Measurements from ENCODE around the gene PANK3.
A peak's percentile ranks its signal among the peaks of the same experiment; 100 is the strongest.

The PANK3 gene

GRCh38 chr5:168607946-168608345 is 28.8 kb upstream of the PANK3 start:
- DNase-seq (ENCODE audit: extremely low spot score), result no peak
- ChIA-PET CTCF (interaction anchor here (0.6 kb wide), 1 partner anchor 100 kb away, joined by 3 read pairs; no protein-coding TSS in a partner anchor), POLR2A (no interaction called here)
- no peak for TF ChIP-seq LEF1 (IDR thresholded peaks at IDR 0.05; ENCODE audit: borderline replicate concordance)

DNA sequence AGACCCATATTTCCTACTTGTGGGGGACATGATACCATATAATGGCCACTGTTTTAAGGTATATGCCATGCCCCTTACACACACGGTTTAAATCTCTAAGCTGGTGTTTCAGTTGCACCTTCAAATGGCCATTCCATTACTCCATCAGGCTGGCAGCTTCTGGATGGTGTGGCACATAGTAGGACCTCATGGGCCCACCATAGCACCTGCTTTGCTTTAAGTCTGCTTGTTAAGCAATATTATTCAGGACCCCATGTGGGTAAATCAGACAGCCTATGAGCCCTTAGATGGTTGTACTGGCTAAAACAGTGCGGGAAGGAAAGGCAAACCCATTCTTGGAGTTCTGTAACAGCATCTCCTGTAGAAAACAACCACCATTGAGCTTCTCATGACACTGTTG is 27.4 kb upstream of the PANK3 start:
- POLR2A ChIA-PET, result no interaction called here
- DNase-seq (ENCODE audit: extremely low spot score), result no peak
- TF ChIP-seq HDGF (IDR thresholded peaks at IDR 0.05; ENCODE audit: borderline replicate concordance), result no peak
- no peak for TF ChIP-seq FOXA1 (IDR thresholded peaks at IDR 0.05)
- TF ChIP-seq LEF1 (IDR thresholded peaks at IDR 0.05; ENCODE audit: borderline replicate concordance), result no peak
- CTCF ChIA-PET, result no interaction called here

- TF ChIP-seq TARDBP (IDR thresholded peaks at IDR 0.05), result no peak
- TF ChIP-seq ZNF384 (IDR thresholded peaks at IDR 0.05), result no peak
- TF ChIP-seq PKNOX1 (IDR thresholded peaks at IDR 0.05), result no peak
- no peak for TF ChIP-seq BHLHE40 (IDR thresholded peaks at IDR 0.05; ENCODE audit: borderline replicate concordance)
- no peak for TF ChIP-seq L3MBTL2 (conservative IDR thresholded peaks at IDR 0.05)
- TF ChIP-seq CTBP1 (IDR thresholded peaks at IDR 0.05; ENCODE audit: borderline replicate concordance), result no peak
- TF ChIP-seq ARNT (IDR thresholded peaks at IDR 0.05), result no peak
- no peak for TF ChIP-seq FOXA1 (IDR thresholded peaks at IDR 0.05)
- no peak for TF ChIP-seq ELF4 (IDR thresholded peaks at IDR 0.05)
- no peak for DNase-seq (ENCODE audit: extremely low spot score)
- ChIA-PET POLR2A (interaction anchor here (1.3 kb wide), 1 partner anchor 25 kb away, joined by 6 read pairs; the partner anchor contains the start of gene PANK3), CTCF (interaction anchor here (0.9 kb wide), 1 partner anchor 13 kb away, joined by 6 read pairs; no protein-coding TSS in a partner anchor)
Measured at GRCh38 chr5:168604436-168604835, 25.3 kb upstream of the PANK3 start.

GRCh38 chr5:168603746-168604145 is 24.6 kb upstream of the PANK3 start:
- no peak for DNase-seq (ENCODE audit: extremely low spot score)
- no peak for TF ChIP-seq LEF1 (IDR thresholded peaks at IDR 0.05; ENCODE audit: borderline replicate concordance)
- TF ChIP-seq BHLHE40 (IDR thresholded peaks at IDR 0.05; ENCODE audit: borderline replicate concordance), result no peak
- no peak for TF ChIP-seq PKNOX1 (IDR thresholded peaks at IDR 0.05)
- no peak for TF ChIP-seq FOXK2 (IDR thresholded peaks at IDR 0.05)
- no peak for TF ChIP-seq FOXM1 (IDR thresholded peaks at IDR 0.05; ENCODE audit: borderline replicate concordance)
- TF ChIP-seq NFRKB (IDR thresholded peaks at IDR 0.05), result no peak
- TF ChIP-seq CTBP1 (IDR thresholded peaks at IDR 0.05; ENCODE audit: borderline replicate concordance), result no peak
- TF ChIP-seq HDGF (IDR thresholded peaks at IDR 0.05; ENCODE audit: borderline replicate concordance), result no peak
- no peak for TF ChIP-seq L3MBTL2 (conservative IDR thresholded peaks at IDR 0.05)
- no peak for TF ChIP-seq TARDBP (IDR thresholded peaks at IDR 0.05)
- TF ChIP-seq FOXA1 (IDR thresholded peaks at IDR 0.05), result no peak
- no peak for TF ChIP-seq ZNF384 (IDR thresholded peaks at IDR 0.05)
- TF ChIP-seq ELF4 (IDR thresholded peaks at IDR 0.05), result no peak
- TF ChIP-seq SP1 (IDR thresholded peaks at IDR 0.05), result no peak
- no peak for TF ChIP-seq SUZ12 (IDR thresholded peaks at IDR 0.05)
- no peak for TF ChIP-seq ARNT (IDR thresholded peaks at IDR 0.05)
- ChIA-PET CTCF (no interaction called here), POLR2A (no interaction called here)

DNA sequence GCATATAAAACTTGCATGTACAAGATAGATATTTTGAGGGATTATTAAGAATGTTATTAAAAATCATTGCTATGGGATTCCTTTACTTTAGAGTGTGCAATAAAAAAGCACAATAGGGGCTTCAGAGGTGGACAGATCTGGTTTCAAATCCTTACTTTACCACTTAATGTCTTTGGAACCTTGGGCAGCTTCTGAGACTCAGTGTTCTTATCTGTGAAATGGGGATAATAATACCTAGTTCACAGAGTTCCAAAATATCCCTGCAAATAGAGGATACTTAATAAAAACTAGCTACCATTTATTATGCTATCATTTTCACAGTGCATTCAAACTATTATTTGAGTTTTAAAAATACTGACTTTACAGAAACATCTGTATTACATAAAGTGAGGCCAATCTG is 23.3 kb upstream of the PANK3 start:
- CTCF ChIA-PET, result no interaction called here
- POLR2A ChIA-PET, result interaction anchor here (2.2 kb wide), 1 partner anchor 23 kb away, joined by 10 read pairs; the partner anchor contains the start of gene PANK3
- DNase-seq (ENCODE audit: extremely low spot score), result no peak

GRCh38 chr5:168601972-168602371 is 22.8 kb upstream of the PANK3 start:
- POLR2A ChIA-PET, result interaction anchor here (2.2 kb wide), 1 partner anchor 23 kb away, joined by 10 read pairs; the partner anchor contains the start of gene PANK3
- DNase-seq (ENCODE audit: extremely low spot score), result no peak
- CTCF ChIA-PET, result no interaction called here
- no peak for TF ChIP-seq PKNOX1 (IDR thresholded peaks at IDR 0.05)

More for the DNA sequence above, 23.3 kb upstream of the PANK3 start:
- TF ChIP-seq FOXA1 (IDR thresholded peaks at IDR 0.05) (no peak), HDGF (IDR thresholded peaks at IDR 0.05; ENCODE audit: borderline replicate concordance) (no peak), SUZ12 (IDR thresholded peaks at IDR 0.05) (no peak), TARDBP (IDR thresholded peaks at IDR 0.05) (no peak), FOXK2 (IDR thresholded peaks at IDR 0.05) (no peak), PKNOX1 (IDR thresholded peaks at IDR 0.05) (no peak), L3MBTL2 (conservative IDR thresholded peaks at IDR 0.05) (no peak), SP1 (IDR thresholded peaks at IDR 0.05) (no peak), NFRKB (IDR thresholded peaks at IDR 0.05) (no peak), FOXM1 (IDR thresholded peaks at IDR 0.05; ENCODE audit: borderline replicate concordance) (no peak), CTBP1 (IDR thresholded peaks at IDR 0.05; ENCODE audit: borderline replicate concordance) (no peak), ELF4 (IDR thresholded peaks at IDR 0.05) (no peak), LEF1 (IDR thresholded peaks at IDR 0.05; ENCODE audit: borderline replicate concordance) (no peak)

- CTCF ChIA-PET, result no interaction called here
- POLR2A ChIA-PET, result no interaction called here
- DNase-seq (ENCODE audit: extremely low spot score), result peak; percentile 63
- TF ChIP-seq TARDBP (IDR thresholded peaks at IDR 0.05) (no peak), ARNT (IDR thresholded peaks at IDR 0.05) (0 out of 2 replicates have a peak, but pooled peaks have one; percentile 37)
Measured at GRCh38 chr5:168600409-168600808, 21.2 kb upstream of the PANK3 start.

Measured in HEK293T (cell line).